OCI-LY7 (cell line): Measurements from ENCODE around the gene TYMP.

Experiments used
- CTCF ChIP-seq: fragments of 200-600 bp; sonication (generic); conservative IDR thresholded peaks from 2 replicates; pipeline ENCODE4 v1.5.1; 2014; ENCODE audit warnings: mild to moderate bottlenecking, antibody characterized with exemption, low read length, moderate library complexity, mixed read lengths
- EZH2phosphoT487 ChIP-seq: fragments of 200-600 bp; sonication (generic); IDR thresholded peaks from 2 replicates; pipeline ENCODE4 v1.6.1; 2018; ENCODE audit warnings: low read depth, borderline replicate concordance, mild to moderate bottlenecking, mixed run types, antibody characterized with exemption, low read length, moderate library complexity, mixed read lengths

GRCh38 chr22:50498322-50498890 lies 31.4 kb downstream of the TYMP start:
- TF ChIP-seq CTCF = peak; percentile 89
- TF ChIP-seq EZH2phosphoT487 = no peak
